Gastroesophageal sphincter (tissue), 3 donors: ENCODE data around the gene FAXDC2.
"Not testable (repeated sequence)": the region's sequence is repeated elsewhere in the genome, so short reads cannot be mapped to it uniquely, and the experiment has no call there.

ENCODE experiments used
- CTCF ChIP-seq, 4 experiments: fragments of 200-600 bp in 2 of 4; fragments of 450-650 bp in 2 of 4; sonication (generic) in 1 of 4; IDR thresholded peaks; one replicate each; pipeline ENCODE4 v1.5.1; 2017 to 2019; ENCODE audit warnings: antibody characterized with exemption in 4 of 4, mild to moderate bottlenecking in 2 of 4, moderate library complexity in 2 of 4
- EP300 ChIP-seq: sonication (generic); formaldehyde crosslinking; IDR thresholded peaks from one replicate; pipeline ENCODE4 v1.6.1; 2017; ENCODE audit warnings: antibody characterized with exemption, mild to moderate bottlenecking
- POLR2A ChIP-seq, 2 donors: fragments of 450-650 bp; IDR thresholded peaks; one replicate each; pipeline ENCODE4 v1.6.1; 2017; ENCODE audit warnings: antibody characterized with exemption in 2 of 2, mild to moderate bottlenecking in 2 of 2, moderate library complexity in 1 of 2
- POLR2AphosphoS5 ChIP-seq: sonication (generic); formaldehyde crosslinking; IDR thresholded peaks from one replicate; pipeline ENCODE4 v1.6.1; 2017; ENCODE audit warnings: antibody characterized with exemption

GRCh38 chr5:154835701-154836052 is 14.7 kb downstream of the FAXDC2 start:
- not testable (repeated sequence) for TF ChIP-seq EP300; CTCF (IDR thresholded peaks at IDR 0.05); POLR2A (IDR thresholded peaks at IDR 0.05); POLR2AphosphoS5
